Neutrophil (primary cell): ENCODE measurements around the gene WIPF2.

Experiments used
- H3K27ac ChIP-seq: fragments of 200-600 bp; sonication (generic); 2 replicates; pipeline ENCODE4 v1.5.1; 2016; ENCODE audit warnings: mild to moderate bottlenecking, moderate library complexity
- H3K27me3 ChIP-seq: fragments of 200-600 bp; sonication (generic); 2 replicates; pipeline ENCODE4 v1.6.0; 2016; ENCODE audit warnings: mild to moderate bottlenecking
- H3K36me3 ChIP-seq: fragments of 200-600 bp; sonication (generic); 2 replicates; pipeline ENCODE4 v1.5.1; 2017
- H3K4me1 ChIP-seq, 2 experiments: fragments of 200-600 bp in 1 of 2; sonication (generic) in 1 of 2; 1 replicate in 1 of 2; 2 replicates in 1 of 2; pipeline versions ENCODE4 v1.5.1 to v1.6.1; 2013 to 2016; ENCODE audit warnings: low read depth in 1 of 2, low read length in 1 of 2, mild to moderate bottlenecking in 1 of 2, moderate library complexity in 1 of 2; ENCODE audit not compliant: control insufficient read depth in 1 of 2, insufficient read depth in 1 of 2
- H3K4me3 ChIP-seq, 2 experiments: fragments of 200-600 bp in 1 of 2; sonication (generic) in 1 of 2; 1 replicate in 1 of 2; 2 replicates in 1 of 2; pipeline ENCODE4 v1.5.1; 2013 to 2016; ENCODE audit warnings: low read depth in 1 of 2, low read length in 1 of 2, mild to moderate bottlenecking in 1 of 2, moderate library complexity in 1 of 2
- H3K9me3 ChIP-seq: fragments of 200-600 bp; sonication (generic); 2 replicates; pipeline ENCODE4 v1.5.1; 2016
- CTCF ChIP-seq: fragments of 200-600 bp; sonication (generic); IDR thresholded peaks from 2 replicates; pipeline ENCODE4 v1.5.1; 2016; ENCODE audit warnings: antibody characterized with exemption

Gene WIPF2

GRCh38 chr17:40178660-40179059, 40.4 kb upstream of the WIPF2 start:
- Histone ChIP-seq H3K9me3 (no peaks in the 10 kb centered on the region), H3K36me3 (peaks cover 55% of the 10 kb centered on the region), H3K27ac (no peak overlapping the region), H3K4me1 (peaks cover 10 to 14% of the 10 kb centered on the region in 2 experiments), H3K27me3 (peaks cover 35% of the 10 kb centered on the region), H3K4me3 (no peak overlapping the region)
- TF ChIP-seq CTCF: no peak

- Histone ChIP-seq H3K4me1 (peaks cover 10 to 14% of the 10 kb centered on the region in 2 experiments), H3K4me3 (no peak overlapping the region), H3K27me3 (peaks cover 35% of the 10 kb centered on the region), H3K36me3 (peaks cover 41% of the 10 kb centered on the region), H3K9me3 (no peaks in the 10 kb centered on the region), H3K27ac (no peak overlapping the region)
- no peak for TF ChIP-seq CTCF
Observed at GRCh38 chr17:40179923-40180659, 39.0 kb upstream of the WIPF2 start.

GRCh38 chr17:40180694-40181093, 38.4 kb upstream of the WIPF2 start:
- no peak for TF ChIP-seq CTCF
- H3K9me3 ChIP-seq: no peaks in the 10 kb centered on the region
- no peak overlapping the region for H3K4me3 ChIP-seq
- H3K27ac ChIP-seq: no peak overlapping the region
- peaks cover 37% of the 10 kb centered on the region for H3K36me3 ChIP-seq
- peaks cover 35% of the 10 kb centered on the region for H3K27me3 ChIP-seq
- H3K4me1 ChIP-seq: peaks cover 10 to 14% of the 10 kb centered on the region in 2 experiments

GRCh38 chr17:40181205-40181604, 37.9 kb upstream of the WIPF2 start:
- H3K27me3 ChIP-seq: peaks cover 35% of the 10 kb centered on the region
- no peaks in the 10 kb centered on the region for H3K9me3 ChIP-seq
- H3K4me1 ChIP-seq: peaks cover 10 to 14% of the 10 kb centered on the region in 2 experiments
- peaks cover 32% of the 10 kb centered on the region for H3K36me3 ChIP-seq
- TF ChIP-seq CTCF: no peak
- H3K27ac ChIP-seq: no peak overlapping the region
- no peak overlapping the region for H3K4me3 ChIP-seq

GRCh38 chr17:40182606-40183005, 36.5 kb upstream of the WIPF2 start:
- Histone ChIP-seq H3K4me1 (peaks cover 5 to 6% of the 10 kb centered on the region in 2 experiments), H3K9me3 (no peaks in the 10 kb centered on the region), H3K36me3 (peaks cover 24% of the 10 kb centered on the region), H3K27me3 (peaks cover 23% of the 10 kb centered on the region), H3K27ac (no peak overlapping the region), H3K4me3 (no peak overlapping the region)
- TF ChIP-seq CTCF: no peak
